Smooth muscle cell (in vitro differentiated cells): ENCODE measurements around the gene MED4. TPM values are rescaled to one million over a fixed set of nuclear protein-coding genes. Genes with fewer than 3 reads are reported as not detected.

Source experiments
- DNase-seq: peaks from one replicate; lab custom pipeline; 2025; ENCODE audit not compliant: unreplicated experiment; lab: John Stamatoyannopoulos, UW
- H2AFZ ChIP-seq: fragments of 200-600 bp; sonication (generic); 2 replicates; pipeline ENCODE4 v1.6.0; 2016; ENCODE audit warnings: antibody characterized with exemption, low read depth, mild to moderate bottlenecking
- H3F3A ChIP-seq: fragments of 200-600 bp; sonication (generic); 2 replicates; pipeline ENCODE4 v1.6.0; 2017; ENCODE audit warnings: antibody characterized with exemption, low read depth
- H3K27ac ChIP-seq: fragments of 200-600 bp; sonication (generic); 2 replicates; pipeline ENCODE4 v1.5.1; 2016; ENCODE audit warnings: low read depth, mild to moderate bottlenecking
- H3K27me3 ChIP-seq: fragments of 200-600 bp; sonication (generic); 2 replicates; pipeline ENCODE4 v1.6.1; 2016; ENCODE audit warnings: low read depth, mild to moderate bottlenecking
- H3K36me3 ChIP-seq: fragments of 200-600 bp; sonication (generic); 2 replicates; pipeline ENCODE4 v1.5.1; 2016; ENCODE audit warnings: low read depth
- H3K4me1 ChIP-seq: fragments of 200-600 bp; sonication (generic); 2 replicates; pipeline ENCODE4 v1.5.1; 2016; ENCODE audit warnings: low read depth
- H3K4me2 ChIP-seq: fragments of 200-600 bp; sonication (generic); 2 replicates; pipeline ENCODE4 v1.6.0; 2016; ENCODE audit warnings: mild to moderate bottlenecking
- H3K4me3 ChIP-seq: fragments of 200-600 bp; sonication (generic); 2 replicates; pipeline ENCODE4 v1.5.1; 2016; ENCODE audit warnings: mild to moderate bottlenecking
- H3K79me2 ChIP-seq: fragments of 200-600 bp; sonication (generic); 2 replicates; pipeline ENCODE4 v1.6.0; 2016; ENCODE audit warnings: low read depth, mild to moderate bottlenecking
- H3K9ac ChIP-seq: fragments of 200-600 bp; sonication (generic); 2 replicates; pipeline ENCODE4 v1.6.0; 2016; ENCODE audit warnings: low read depth
- H3K9me3 ChIP-seq: fragments of 200-600 bp; sonication (generic); replicated peaks from 2 replicates; pipeline ENCODE4 v1.5.1; 2016; ENCODE audit warnings: low read depth
- H4K20me1 ChIP-seq: fragments of 200-600 bp; sonication (generic); 2 replicates; pipeline ENCODE4 v1.6.0; 2016; ENCODE audit warnings: low read depth
- CTCF ChIP-seq: fragments of 200-600 bp; sonication (generic); IDR thresholded peaks from 2 replicates; pipeline ENCODE4 v1.5.1; 2017; ENCODE audit warnings: borderline replicate concordance, mild to moderate bottlenecking, antibody characterized with exemption; ENCODE audit not compliant: insufficient read depth, poor library complexity, severe bottlenecking
- WGBS: methylation state at CpG from one replicate; pipeline ENCODE4 v1.1.7; 2016; ENCODE audit warnings: low lambda C conversion rate; 5-methylcytosine and 5-hydroxymethylcytosine counted together
- polyA plus RNA-seq: library from polyadenylated mRNA; unstranded; fragments of >200 nt; fragmentation: Nextera tagmentation; extraction: Ambion mirVana; gene quantifications from 2 replicates; pipeline ENCODE4 v1.2.1, GENCODE V29; 2016
- total RNA-seq: library from RNA; depleted of rRNA; stranded (reverse); fragments of >200 nt; gene quantifications from 2 replicates; pipeline ENCODE4 v1.2.3, GENCODE V29; 2014

Gene MED4
- total and polyA plus RNA-seq, 2 experiments from 2014 or later: 47.7 to 59.9 TPM

DNA sequence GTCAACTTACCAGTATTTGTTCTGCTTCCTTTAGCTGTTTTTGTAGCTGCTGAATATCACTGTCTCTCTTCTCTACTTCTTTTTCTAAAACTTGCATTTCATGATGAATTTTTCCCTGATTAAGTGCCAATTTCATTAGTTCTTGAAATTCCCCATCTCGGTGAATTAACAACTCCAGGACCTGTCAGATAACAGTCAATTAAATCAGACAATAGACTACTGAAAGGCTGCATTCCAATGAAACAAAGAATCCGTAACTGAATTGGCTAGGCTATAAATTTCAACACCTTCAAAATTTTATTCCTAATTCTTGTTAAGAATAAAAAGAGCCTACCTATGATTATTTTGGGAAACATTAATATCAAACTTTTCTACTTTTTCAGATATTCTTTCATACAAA, 8.6 kb downstream of the MED4 start:
- no peak for TF ChIP-seq CTCF
- Histone ChIP-seq H3K4me3 (no peak overlapping the region), H3K9ac (no peak overlapping the region), H3K79me2 (peaks cover 58% of the 10 kb centered on the region), H2AFZ (no peak overlapping the region), H3F3A (no peaks in the 10 kb centered on the region), H3K4me1 (no peaks in the 10 kb centered on the region), H3K9me3 (no peaks in the 10 kb centered on the region), H3K27ac (no peak overlapping the region), H3K27me3 (no peaks in the 10 kb centered on the region), H4K20me1 (peaks cover 50% of the 10 kb centered on the region), H3K4me2 (no peak overlapping the region), H3K36me3 (peaks cover 11% of the 10 kb centered on the region)
- 88% methylated on average over 2 of the region's 2 CpGs for WGBS
- DNase-seq: no peak

GRCh38 chr13:48081739-48082138, 13.2 kb downstream of the MED4 start:
- H2AFZ ChIP-seq: no peak overlapping the region
- no peaks in the 10 kb centered on the region for H3F3A ChIP-seq
- peaks cover 13% of the 10 kb centered on the region for H3K79me2 ChIP-seq
- H3K36me3 ChIP-seq: peaks cover 42% of the 10 kb centered on the region
- no peaks in the 10 kb centered on the region for H3K9me3 ChIP-seq
- H3K4me1 ChIP-seq: no peaks in the 10 kb centered on the region
- 97% methylated on average over 4 of the region's 4 CpGs for whole genome bisulfite sequencing
- DNase-seq: no peak
- H3K9ac ChIP-seq: no peak overlapping the region
- H3K4me3 ChIP-seq: no peak overlapping the region
- no peak overlapping the region for H3K4me2 ChIP-seq
- no peak for TF ChIP-seq CTCF
- H3K27me3 ChIP-seq: no peaks in the 10 kb centered on the region
- peaks cover 6% of the 10 kb centered on the region for H4K20me1 ChIP-seq
- H3K27ac ChIP-seq: no peak overlapping the region

DNA sequence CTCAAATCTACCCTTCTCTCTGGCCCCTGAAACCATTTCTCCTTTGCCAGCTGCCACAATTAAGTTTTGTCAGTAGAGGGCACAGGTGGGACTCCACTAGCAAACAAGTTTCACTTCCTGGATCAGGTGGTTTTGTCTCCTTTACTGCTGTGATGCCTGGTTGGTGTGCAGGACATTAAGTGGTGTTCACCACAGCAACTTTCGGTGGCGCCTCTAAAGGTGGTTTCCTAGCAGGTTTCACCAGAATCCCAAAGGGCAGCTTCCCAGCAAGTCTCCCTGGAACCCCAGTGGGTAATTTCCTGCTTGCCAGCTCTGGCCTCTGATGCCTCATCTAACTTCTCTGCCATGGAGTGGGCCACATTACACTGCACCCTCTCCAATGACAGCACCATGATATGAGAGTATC, 16.6 kb downstream of the MED4 start:
- Histone ChIP-seq H3K79me2 (no peaks in the 10 kb centered on the region), H3K27ac (no peak overlapping the region), H3K4me1 (no peaks in the 10 kb centered on the region), H3K27me3 (no peaks in the 10 kb centered on the region), H3K4me3 (no peak overlapping the region), H4K20me1 (no peaks in the 10 kb centered on the region), H3K9me3 (no peaks in the 10 kb centered on the region), H2AFZ (no peak overlapping the region), H3K4me2 (no peak overlapping the region), H3K36me3 (peaks cover 67% of the 10 kb centered on the region), H3F3A (no peaks in the 10 kb centered on the region), H3K9ac (no peak overlapping the region)
- TF ChIP-seq CTCF: no peak
- no peak for DNase-seq
- WGBS: 50% methylated on average over 2 of the region's 2 CpGs

GRCh38 chr13:48074006-48074405, 20.9 kb downstream of the MED4 start:
- H3K9me3 ChIP-seq: no peaks in the 10 kb centered on the region
- no peaks in the 10 kb centered on the region for H3K79me2 ChIP-seq
- no peaks in the 10 kb centered on the region for H3K4me1 ChIP-seq
- no peak overlapping the region for H3K9ac ChIP-seq
- H3F3A ChIP-seq: no peaks in the 10 kb centered on the region
- H3K4me2 ChIP-seq: no peak overlapping the region
- WGBS: 93% methylated on average over 2 of the region's 2 CpGs
- peaks cover 86% of the 10 kb centered on the region for H3K36me3 ChIP-seq
- no peaks in the 10 kb centered on the region for H4K20me1 ChIP-seq
- H3K27ac ChIP-seq: no peak overlapping the region
- no peak for DNase-seq
- no peak for TF ChIP-seq CTCF
- H3K4me3 ChIP-seq: no peak overlapping the region
- H3K27me3 ChIP-seq: no peaks in the 10 kb centered on the region
- no peak overlapping the region for H2AFZ ChIP-seq
